ENCODE results near the gene KCNJ8.
"Not testable (repeated sequence)": the region's sequence is repeated elsewhere in the genome, so short reads cannot be mapped to it uniquely, and the experiment has no call there.

The KCNJ8 gene

DNA sequence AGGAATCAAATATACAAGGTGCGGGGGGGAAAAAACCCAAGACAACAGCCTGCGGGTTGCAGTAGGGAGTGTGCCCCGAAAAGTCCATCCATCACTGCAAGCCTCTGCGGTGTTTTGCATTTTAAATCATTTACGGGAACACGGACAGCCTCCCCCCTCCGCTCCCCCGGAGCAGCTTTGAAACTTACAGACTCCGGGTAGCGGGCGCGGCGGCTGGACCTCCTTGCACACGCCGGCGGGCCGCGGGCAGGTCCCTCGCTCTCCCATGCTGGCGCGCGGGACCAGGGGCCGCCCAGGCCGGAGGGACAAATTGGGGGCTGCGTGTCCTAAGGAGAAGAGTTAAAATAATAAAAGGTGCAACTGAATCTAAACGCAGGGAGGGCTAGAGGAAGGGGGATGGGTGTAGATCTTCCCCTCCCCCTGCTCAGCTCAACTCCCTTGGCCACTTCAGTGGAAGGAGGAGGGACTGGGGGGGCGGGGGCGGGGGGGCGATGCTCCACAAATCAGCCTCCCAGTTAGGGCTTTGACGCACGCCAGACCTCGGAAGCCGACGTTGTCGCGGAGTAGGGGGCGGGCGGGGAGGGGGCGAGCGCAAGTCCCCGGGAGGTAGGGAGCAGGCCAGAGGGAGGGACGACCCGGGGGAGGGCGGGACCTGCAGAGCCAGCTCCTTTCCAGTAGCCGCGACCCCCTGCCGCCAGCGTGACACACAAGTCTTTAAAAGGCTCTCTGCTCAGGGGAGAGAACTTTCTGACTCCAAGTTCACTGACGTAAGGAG lies at the start of gene KCNJ8:
TSS of gene KCNJ8 (minus strand) at position 349 of the 775 bp plus-strand sequence. CDS start 1,090 bp downstream, outside the sequence.
- DNase-seq (ENCODE audit: low spot score), result no peak

DNA sequence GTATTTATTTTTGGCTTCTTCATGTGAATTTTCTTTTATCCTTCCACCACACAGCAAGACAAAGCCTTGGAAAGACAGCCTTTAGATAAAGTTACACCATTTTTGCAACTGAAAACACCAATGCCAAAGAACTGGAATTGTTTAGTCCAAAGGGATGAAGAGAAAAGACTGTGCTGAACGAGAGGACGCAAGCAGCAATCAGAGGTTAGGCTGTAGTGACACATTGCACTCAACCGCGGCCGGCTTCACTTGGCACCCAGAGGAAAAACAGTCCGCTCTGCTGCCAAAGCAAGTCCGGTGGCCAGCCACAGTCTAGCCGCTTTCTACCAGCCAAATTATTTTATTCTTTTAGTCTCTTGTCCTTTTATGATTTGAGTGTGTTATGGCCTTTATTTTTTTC lies 49.1 kb upstream of the KCNJ8 start:
- no peak for DNase-seq (ENCODE audit: low spot score)

DNA sequence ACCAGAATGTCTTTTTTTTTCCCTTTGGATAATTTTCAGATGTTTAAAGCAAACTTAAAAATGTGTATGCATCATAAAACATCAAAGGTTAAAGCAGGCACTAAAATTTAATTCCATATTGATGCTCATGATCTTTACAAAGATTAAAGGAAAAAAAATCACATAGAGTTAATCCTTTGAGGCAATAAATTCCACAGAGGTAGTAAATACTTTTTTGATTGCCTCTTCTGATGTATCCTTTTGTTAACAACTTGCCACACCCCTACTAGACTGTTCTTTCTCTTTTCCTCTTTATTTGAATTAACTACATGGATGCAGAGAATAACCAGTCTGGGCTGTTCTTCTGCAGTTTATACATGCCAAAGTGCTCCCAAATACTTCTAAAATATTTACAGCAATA lies 45.2 kb upstream of the KCNJ8 start:
- no peak for DNase-seq (ENCODE audit: low spot score)

DNA sequence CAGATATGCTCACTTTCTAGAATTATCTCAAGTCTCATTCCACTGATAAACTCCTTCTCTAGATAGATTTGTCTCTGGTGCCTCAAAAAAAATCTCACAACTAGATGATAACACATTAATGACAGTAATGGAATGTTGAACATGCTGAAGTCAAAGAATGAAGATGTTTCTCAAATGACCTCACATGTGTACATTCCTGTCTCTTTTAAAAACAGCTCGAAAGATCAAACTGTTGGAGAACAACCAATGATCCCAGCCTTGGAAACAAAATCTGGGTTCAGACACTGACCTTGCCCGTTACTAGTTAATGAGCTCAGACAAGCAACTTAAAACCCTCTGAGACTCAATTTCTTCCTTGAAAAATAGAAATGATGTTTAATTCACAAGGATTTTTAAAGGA lies 44.7 kb upstream of the KCNJ8 start:
- no peak for DNase-seq (ENCODE audit: low spot score)

DNA sequence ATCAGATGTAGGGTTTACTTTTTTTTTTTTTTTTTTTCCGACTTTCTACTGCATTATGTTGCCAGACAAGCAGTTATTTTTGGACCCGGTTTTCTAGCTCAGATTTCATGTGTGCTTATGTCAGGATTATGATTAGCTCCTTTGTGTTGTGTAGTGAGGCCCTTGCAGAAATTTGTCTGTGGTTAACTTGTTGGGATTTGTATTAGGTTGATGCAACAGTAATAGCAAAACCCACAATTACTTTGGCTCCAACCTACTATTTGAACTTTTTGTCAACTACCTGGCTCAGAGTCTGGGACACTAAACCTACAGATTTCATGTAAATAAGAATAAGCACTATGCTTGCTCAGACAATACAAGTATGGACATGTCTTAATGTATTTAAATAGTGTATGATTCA lies 44.1 kb upstream of the KCNJ8 start:
- DNase-seq (ENCODE audit: low spot score), result no peak

DNA sequence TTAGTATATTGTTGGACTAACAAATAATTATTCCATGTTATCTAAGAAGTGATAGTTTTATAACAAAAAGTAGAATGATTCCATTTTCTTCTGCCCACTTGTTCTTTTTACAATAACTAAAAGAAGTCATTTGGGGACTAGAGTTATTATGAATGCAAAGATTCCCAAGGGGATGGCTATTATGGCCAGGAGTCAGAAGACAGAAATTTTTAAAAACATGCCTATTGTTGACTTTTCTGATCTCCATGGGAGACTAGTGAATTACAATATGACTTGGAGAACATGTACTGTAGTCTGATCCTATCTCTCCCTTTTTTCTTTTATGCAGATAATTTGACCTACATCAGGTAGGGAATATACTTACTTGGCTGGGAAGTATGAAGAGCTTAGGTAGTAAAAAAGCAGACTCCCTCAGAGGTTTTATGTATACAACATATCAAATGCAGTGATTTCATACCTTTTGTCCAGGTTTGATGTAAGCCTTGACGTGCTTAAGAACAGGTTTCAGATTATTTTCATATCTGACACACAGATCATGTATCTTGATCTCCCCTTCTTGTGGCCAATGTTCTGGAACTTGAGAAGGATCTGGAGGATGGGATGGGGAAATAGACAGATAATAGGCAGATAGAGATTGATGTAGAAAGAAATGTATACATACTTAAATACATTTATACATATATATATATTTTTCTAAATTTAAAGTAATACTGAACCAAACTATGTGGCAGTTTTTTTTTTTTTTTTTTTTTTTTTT lies 41.0 kb upstream of the KCNJ8 start:
- no peak for DNase-seq (ENCODE audit: low spot score)

DNA sequence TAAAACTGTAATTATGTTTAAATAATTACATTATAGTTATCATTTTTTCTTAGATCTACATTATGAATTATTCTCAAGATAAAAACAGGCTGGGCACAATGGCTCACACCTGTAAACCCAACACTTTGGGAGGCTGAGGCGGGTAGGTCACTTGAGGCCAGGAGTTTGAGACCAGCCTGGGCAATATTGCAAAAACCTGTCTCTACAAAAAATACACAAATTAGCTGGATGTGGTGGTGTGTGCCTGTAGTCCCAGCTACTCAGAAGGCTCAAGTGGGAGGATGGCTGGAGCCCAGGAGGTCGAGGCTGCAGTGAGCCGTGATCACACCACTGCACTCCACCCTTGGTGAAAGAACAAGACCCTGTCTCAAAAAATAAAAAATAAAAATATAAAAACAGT lies 40.3 kb upstream of the KCNJ8 start:
- no peak for DNase-seq (ENCODE audit: low spot score)

DNA sequence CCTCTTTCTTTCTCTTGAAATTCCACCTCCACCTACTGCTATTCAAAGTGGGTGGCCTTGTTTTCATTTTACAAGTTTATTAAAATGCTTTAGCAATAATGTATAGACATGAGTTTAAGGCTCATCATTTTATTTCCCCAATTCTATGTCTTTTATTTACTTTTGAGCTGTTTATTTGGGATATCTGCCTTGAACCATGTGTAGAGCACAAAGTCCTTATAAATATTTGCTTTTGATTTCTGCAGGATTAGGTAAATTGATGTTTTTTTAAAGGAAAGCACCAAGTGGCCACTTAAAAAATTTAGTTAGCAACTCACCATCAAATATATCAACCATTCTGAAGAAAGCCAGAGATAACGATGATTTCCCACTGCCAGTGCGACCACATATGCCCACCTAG lies 39.8 kb upstream of the KCNJ8 start:
- no peak for DNase-seq (ENCODE audit: low spot score)

DNA sequence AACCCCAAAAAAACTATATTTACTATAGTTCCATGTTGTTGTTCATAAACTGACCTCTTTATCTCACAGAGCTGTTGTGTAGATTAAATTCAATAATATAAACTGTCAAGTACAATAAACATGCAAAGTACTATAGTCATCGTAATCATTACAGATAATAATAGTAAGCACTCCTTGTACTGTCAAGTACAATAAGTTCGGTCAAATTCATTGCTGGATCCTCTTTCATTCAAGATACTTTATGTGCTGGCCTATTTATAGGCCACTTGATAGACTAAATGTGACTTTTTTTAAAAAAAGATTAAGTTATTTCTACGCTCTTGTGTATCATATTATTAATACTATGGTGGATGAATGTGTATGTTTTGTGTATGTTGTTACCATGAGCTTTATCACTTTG lies 39.2 kb upstream of the KCNJ8 start:
- DNase-seq (ENCODE audit: low spot score), result no peak

DNA sequence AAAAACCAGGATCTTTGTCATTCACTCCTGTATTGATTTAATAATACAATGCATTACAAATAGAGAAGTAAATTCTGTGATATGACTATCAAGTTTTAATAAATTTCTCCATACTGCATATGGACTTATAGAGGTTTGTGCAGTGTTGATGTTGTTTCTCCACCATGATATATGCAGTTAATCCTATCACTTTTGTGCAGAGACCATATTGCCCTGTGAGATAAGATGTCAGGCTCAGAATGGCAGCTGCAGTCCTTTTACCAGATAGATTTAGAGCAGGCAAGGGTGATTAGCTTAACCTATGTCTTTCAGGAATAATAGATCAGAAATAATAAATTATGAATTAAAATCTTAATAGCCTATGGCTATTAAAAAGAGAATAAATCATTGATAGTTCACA lies 38.6 kb upstream of the KCNJ8 start:
- no peak for DNase-seq (ENCODE audit: low spot score)

DNA sequence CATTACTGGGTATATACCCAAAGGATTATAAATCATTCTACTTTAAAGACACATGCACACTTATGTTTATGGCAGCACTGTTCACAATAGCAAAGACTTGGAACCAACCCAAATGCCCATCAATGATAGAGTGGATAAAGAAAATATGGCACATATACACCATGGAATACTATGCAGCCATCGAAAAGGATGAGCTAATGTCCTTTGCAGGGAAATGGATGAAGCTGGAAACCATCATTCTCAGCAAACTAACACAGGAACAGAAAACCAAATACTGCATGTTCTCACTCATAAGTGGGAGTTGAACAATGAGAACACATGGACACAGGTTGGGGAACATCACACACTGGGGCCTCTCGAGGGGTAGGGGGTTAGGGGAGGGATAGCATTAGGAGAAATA lies 37.8 kb upstream of the KCNJ8 start:
- not testable (repeated sequence) for DNase-seq (ENCODE audit: low spot score)

DNA sequence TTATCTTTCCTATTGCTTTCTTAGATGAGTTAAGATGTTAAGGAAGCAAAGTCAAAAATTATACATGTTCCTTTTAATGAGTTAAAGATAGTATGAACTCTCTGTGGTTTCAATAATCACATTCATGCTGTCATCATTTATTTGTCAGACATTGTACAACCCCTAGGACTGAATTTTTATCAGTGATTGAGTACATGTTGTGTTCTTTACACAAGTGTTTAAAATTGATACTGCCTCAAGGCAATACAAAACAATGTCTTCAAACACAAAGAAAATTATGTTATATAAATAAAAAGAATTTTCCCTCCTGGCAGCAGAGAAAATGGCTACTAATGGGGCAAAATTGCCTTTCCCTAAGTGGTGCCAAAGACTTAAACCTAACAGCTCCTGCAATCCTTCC lies 34.6 kb upstream of the KCNJ8 start:
- no peak for DNase-seq (ENCODE audit: low spot score)

DNA sequence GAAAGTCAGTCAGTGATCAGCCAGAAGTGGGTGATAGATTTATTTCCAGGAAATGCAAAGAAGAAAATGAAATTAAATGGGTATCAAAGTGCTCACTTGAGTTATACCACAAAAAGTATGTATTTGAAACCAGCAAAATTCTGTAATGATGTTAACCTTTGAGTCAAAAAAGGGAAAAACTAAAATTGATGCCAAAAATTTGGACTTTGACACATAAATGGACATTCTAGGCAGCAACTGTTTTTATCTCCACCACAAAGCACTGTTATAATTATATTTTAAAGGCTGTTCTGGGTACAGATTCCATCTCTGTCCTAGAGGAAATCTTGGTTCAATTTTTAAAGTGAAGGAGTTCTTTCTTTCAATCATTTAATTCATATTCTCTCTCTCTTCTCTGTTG lies 31.7 kb upstream of the KCNJ8 start:
- DNase-seq (ENCODE audit: low spot score), result no peak

DNA sequence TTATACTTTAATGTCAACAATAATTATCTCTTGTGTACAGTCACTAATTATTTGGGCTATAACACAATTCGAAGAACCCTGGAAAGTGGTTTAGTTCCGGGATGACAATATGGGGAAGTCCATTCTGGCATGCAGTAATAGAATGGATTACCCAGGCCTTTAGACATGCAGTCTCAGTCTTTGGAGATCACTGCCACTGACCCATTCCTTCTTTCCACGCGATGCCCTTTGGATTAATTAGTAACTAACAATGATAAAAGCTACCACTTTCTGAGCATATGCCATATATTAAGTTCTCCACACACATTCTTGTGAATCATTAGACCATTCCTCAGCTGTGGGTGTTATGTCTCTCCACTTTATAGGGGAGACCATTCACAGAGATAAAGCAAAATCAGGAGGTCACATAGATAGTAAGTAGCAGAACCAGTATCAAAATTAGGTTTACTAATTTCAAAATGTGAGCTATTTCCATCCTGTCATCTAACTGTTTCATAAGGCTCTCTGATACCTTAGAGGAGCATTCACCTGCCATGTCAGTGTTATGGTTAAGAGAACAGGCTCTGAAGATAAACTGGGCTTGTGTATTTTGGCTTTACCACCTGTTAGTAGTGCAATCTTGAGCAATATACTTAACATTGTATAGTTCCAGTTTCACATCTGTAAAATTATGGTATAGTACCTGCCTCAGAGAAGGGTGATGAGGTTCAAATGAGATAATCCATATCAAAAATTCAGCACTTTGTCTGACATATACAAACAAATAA lies 27.2 kb upstream of the KCNJ8 start:
- DNase-seq (ENCODE audit: low spot score), result no peak

DNA sequence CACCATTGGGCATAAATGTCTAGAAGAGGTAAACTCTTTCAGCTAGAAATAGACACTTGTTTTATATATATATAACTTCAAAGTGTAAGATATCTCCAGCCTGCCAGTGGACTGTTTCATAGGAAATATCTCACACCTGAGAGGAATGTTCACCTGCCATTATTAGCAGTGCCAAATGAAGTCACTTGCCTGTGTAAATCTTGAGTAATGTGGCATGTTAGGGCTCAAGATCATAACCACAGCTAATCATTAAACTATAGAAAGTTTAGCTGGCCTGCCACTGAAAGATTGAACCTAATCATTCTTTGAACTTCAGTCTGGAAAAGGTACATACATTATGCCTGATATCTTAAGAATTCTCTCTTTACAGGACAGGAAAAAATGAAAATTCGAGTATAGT lies 25.5 kb upstream of the KCNJ8 start:
- no peak for DNase-seq (ENCODE audit: low spot score)

DNA sequence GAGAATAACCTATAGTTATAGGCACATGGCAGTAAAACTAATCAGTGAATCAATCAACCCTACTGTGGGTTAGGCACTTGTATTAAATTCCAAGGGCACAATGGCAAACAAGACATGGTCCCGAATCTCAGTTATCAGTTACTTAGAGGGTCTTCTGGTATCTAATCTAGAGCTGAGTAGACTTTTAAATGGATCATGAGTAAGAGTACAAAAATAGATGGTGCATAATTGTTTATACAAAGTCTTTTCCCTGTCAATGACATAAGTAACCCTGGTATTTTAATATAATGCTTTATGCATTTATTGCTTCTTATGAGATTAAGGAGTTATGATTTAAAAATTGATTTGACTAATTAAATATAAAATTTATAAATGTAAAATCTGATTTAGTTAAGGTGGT lies 23.0 kb upstream of the KCNJ8 start:
- DNase-seq (ENCODE audit: low spot score), result no peak

DNA sequence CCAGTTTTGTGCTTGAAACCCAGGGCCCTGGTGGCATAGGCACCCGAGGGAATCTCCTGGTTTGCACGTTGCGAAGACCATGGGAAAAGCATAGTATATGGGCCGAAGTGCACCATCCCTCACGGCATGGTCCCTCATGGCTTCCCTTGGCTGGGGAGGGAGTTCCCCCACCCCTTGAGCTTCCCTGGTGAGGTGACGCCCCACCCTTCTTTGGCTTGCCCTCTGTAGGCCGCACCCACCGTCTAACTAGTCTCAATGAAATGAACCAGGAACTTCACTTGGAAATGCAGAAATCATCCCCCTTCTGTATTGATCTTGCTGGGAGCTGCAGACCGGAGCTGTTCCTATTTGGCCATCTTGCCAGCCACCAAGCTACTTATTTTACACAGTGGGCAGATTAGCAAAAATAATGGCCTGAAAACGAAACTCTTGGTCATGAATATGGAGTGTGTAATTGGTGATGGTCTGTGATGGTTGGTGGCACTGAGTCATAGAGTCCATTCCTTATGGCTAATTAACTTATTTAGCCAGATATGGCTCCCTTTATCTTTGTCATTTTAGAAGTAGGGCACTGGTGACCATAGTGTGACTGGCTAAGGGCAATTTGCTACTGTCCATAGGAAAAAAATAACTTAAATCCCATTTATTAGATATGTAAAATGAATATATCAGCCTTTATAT lies 21.3 kb upstream of the KCNJ8 start:
- DNase-seq (ENCODE audit: low spot score), result no peak

DNA sequence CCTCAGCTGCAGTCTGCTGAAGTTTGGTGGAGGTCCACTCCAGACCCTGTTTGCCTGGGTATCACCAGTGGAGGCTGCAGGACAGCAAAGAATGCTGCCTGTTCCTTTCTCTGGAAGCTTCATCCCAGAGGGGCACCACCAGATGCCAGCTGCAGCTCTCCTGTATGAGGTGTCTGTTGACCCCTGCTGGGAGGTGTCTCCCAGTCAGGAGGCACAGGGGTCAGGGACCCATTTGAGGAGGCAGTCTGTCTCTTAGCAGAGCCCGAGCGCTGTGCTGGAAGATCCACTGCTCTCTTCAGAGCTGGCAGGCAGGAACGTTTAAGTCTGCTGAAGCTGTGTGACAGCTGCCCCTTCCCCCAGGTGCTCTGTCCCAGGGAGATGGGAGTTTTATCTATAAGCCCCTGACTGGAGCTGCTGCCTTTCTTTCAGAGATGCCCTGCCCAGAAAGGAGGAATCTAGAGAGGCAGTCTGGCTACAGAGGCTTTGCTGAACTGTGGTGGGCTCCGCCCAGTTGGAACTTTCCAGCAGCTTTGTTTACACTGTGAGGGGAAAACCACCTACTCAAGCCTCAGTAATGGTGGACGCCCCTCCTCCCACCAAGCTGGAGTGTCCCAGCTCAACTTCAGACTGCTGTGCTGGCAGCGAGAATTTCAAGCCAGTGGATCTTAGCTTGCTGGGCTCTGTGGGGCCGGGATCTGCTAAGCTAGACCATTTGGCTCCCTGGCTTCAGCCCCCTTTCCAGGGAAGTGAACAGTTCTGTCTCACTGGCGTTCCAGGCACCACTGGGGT lies 20.5 kb upstream of the KCNJ8 start:
- DNase-seq (ENCODE audit: low spot score), result not testable (repeated sequence)

DNA sequence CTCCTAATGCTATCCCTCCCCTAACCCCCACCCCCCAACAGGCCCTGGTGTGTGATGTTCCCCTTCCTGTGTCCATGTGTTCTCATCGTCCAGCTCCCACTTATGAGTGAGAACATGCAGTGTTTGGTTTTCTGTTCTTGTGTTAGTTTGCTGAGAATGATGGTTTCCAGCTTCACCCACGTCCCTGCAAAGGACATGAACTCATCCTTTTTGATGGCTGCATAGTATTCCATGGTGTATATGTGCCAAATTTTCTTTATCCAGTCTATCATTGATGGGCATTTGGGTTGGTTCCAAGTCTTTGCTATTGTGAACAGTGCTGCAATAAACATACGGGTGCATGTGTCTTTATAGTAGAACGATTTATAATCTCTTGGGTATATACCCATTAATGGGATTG lies 15.2 kb upstream of the KCNJ8 start:
- DNase-seq (ENCODE audit: low spot score), result not testable (repeated sequence)

DNA sequence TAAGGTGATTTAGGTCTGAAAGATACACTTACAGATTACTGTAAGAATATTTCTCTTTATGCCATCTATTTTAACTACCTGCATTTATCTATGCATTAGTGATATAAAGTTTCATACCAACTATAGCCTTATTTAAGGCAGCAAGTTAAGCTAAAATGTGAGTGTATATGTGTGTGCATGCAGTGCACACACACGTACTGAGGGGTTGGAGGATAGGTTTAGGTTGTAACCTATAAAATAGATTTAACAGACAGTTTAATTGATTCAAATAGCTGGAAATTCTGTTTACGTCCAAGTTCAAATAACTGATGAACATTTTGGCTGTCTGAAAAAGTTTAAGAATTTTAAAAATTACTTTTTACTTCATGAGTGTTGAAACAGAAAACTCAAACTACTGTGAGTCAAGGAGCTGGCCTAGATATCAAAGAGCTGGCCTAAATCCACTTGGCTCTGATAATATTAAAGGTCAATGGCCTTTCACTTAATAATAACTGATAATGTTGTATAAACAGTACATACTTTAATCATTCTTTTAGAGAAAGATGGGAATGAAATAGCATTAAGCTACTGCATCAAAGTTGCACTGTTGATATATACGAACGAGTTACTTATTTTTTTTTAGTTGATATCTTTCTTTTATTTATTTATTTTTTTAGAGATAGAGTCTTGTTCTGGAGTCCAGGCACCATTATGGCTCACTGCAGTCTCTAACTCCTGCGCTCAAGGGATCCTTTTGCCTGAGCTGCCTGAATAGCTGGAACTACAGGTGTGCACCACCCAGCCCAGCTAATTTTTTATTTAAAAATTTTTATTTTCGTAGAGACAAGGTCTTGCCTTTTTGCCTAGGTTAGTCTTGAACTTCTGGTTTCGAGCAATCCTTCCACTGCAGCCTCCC lies 13.8 kb upstream of the KCNJ8 start:
- DNase-seq (ENCODE audit: low spot score), result no peak

All from RKO (cell line).